K562 (cell line): ENCODE results near the gene LTK. TPM values are rescaled to one million over a fixed set of nuclear protein-coding genes. Genes with fewer than 3 reads are reported as not detected.
A peak's percentile ranks its signal among the peaks of the same experiment; 100 is the strongest.

Source experiments
- HMG20A ChIP-seq: fragments of 450-650 bp; formaldehyde crosslinking; conservative IDR thresholded peaks from 2 replicates; pipeline ENCODE4 v1.4.0; 2020; ENCODE audit warnings: mild to moderate bottlenecking, mixed read lengths
- L3MBTL2 ChIP-seq: fragments of 450-650 bp; IDR thresholded peaks from 2 replicates; pipeline ENCODE4 v1.6.1; 2016; ENCODE audit warnings: mild to moderate bottlenecking, moderate library complexity
- MAFF ChIP-seq: IDR thresholded peaks from 2 replicates; pipeline ENCODE4 v1.6.1; 2012; ENCODE audit warnings: low read length, improper control_type of control experiment
- MGA ChIP-seq: fragments of 450-650 bp; IDR thresholded peaks from 2 replicates; pipeline ENCODE4 v1.6.1; 2016; ENCODE audit warnings: mild to moderate bottlenecking, moderate library complexity
- NFE2L1 ChIP-seq: fragments of 450-650 bp; IDR thresholded peaks from 2 replicates; pipeline ENCODE4 v1.6.1; 2016; ENCODE audit warnings: missing genetic modification characterization, low read depth, mild to moderate bottlenecking, missing compliant biosample characterization, moderate library complexity, borderline replicate concordance
- NR4A1 ChIP-seq, 2 experiments: fragments of 250-450 bp in 1 of 2; fragments of 450-650 bp in 1 of 2; sonication (Bioruptor Pico) in 1 of 2; IDR thresholded peaks; 2 replicates each; pipeline versions ENCODE4 v1.4.0 to v1.6.1; 2016 to 2020; ENCODE audit warnings: mild to moderate bottlenecking in 2 of 2, missing compliant biosample characterization in 1 of 2, missing genetic modification characterization in 1 of 2, moderate library complexity in 1 of 2
- RNF2 ChIP-seq: sonication (generic); IDR thresholded peaks from 2 replicates; pipeline ENCODE4 v1.6.1; 2016
- STAT5B ChIP-seq: fragments of 250-450 bp; sonication (Bioruptor Pico); IDR thresholded peaks from 2 replicates; pipeline ENCODE4 v1.8.0; 2021; ENCODE audit warnings: mild to moderate bottlenecking, inconsistent platforms
- ZNF311 ChIP-seq: fragments of 250-450 bp; sonication (Bioruptor Pico); IDR thresholded peaks from 2 replicates; pipeline ENCODE4 v1.4.0; 2020; ENCODE audit warnings: mild to moderate bottlenecking, moderate library complexity
- ZNF518B ChIP-seq: fragments of 250-450 bp; sonication (Bioruptor Pico); IDR thresholded peaks from 2 replicates; pipeline ENCODE4 v1.5.0; 2021; ENCODE audit warnings: mild to moderate bottlenecking, moderate library complexity
- ZNF778 ChIP-seq: fragments of 450-650 bp; formaldehyde crosslinking; IDR thresholded peaks from 2 replicates; pipeline ENCODE4 v1.4.0; 2020; ENCODE audit warnings: mild to moderate bottlenecking, moderate library complexity
- polyA plus RNA-seq, 8 experiments: library from polyadenylated mRNA; depleted of rRNA in 4 of 8; stranded (reverse) in 5 of 8; unstranded in 3 of 8; fragments of >200 nt; fragmentation: Nextera tagmentation in 2 of 8; fragmentation: Illumina TruSeq in 1 of 8; extraction: Ambion mirVana in 2 of 8; extraction: Trizol in 1 of 8; gene quantifications; 2 replicates each; pipeline versions ENCODE4 v1.2.1 to v1.2.3, GENCODE V29; 2011 to 2014; ENCODE audit warnings: inconsistent platforms in 1 of 8, missing spikeins in 1 of 8
- total RNA-seq, 7 experiments: library from RNA; depleted of rRNA in 6 of 7; stranded (reverse); fragments of >200 nt in 6 of 7; fragmentation: Illumina TruSeq in 2 of 7; extraction: Trizol in 2 of 7; gene quantifications; 2 replicates each; pipeline versions ENCODE4 v1.2.1 to v1.2.3, GENCODE V29; 2011 to 2021; ENCODE audit warnings: low replicate concordance in 1 of 7

LTK gene
- total and polyA plus RNA-seq, 9 of the 15 experiments (the other 6 are each of a cell fraction or from before 2014, with no cell fraction given) = 0.25 to 4.4 (median 1.8) TPM

GRCh38 chr15:41495736-41496599, 17.7 kb downstream of the LTK start (continued):
- TF ChIP-seq MGA (peak; percentile 88), HMG20A (CRISPR knock-in tag) (no peak), ZNF518B (no peak), L3MBTL2 (peak; percentile 94), NFE2L1 (tag) (no peak), STAT5B (CRISPR knock-in tag) (no peak), MAFF (no peak), ZNF311 (CRISPR knock-in tag) (no peak), ZNF778 (no peak), RNF2 (peak; percentile 80; the same call in 1 of the 2 replicates), NR4A1 (CRISPR knock-in tag; IDR thresholded peaks at IDR 0.05) (peak; percentile 23; the same call in 1 of the 2 replicates), NR4A1 (tag; IDR thresholded peaks at IDR 0.05) (peak; percentile 69)
